K562 (cell line): ENCODE results near the gene GNB2. TPM values are rescaled to one million over a fixed set of nuclear protein-coding genes. Genes with fewer than 3 reads are reported as not detected.

Experiments used
- BCL6 ChIP-seq: fragments of 250-450 bp; sonication (Bioruptor Pico); IDR thresholded peaks from 2 replicates; pipeline ENCODE4 v1.4.0; 2020
- BMI1 ChIP-seq: fragments of 150-350 bp; IDR thresholded peaks from 2 replicates; pipeline ENCODE4 v1.6.1; 2014; ENCODE audit warnings: low read length
- CLOCK ChIP-seq: fragments of 250-450 bp; sonication (Bioruptor Pico); IDR thresholded peaks from 2 replicates; pipeline ENCODE4 v1.4.0; 2020; ENCODE audit warnings: mild to moderate bottlenecking, moderate library complexity, borderline replicate concordance
- E2F3 ChIP-seq: fragments of 250-450 bp; sonication (Bioruptor Pico); IDR thresholded peaks from 2 replicates; pipeline ENCODE4 v1.4.0; 2020; ENCODE audit warnings: mild to moderate bottlenecking
- KDM4B ChIP-seq, 2 experiments: fragments of 450-650 bp in 1 of 2; sonication (generic) in 1 of 2; IDR thresholded peaks; 2 replicates each; pipeline ENCODE4 v1.6.1; 2016 to 2017; ENCODE audit warnings: borderline replicate concordance in 2 of 2, antibody characterized with exemption in 1 of 2, low read depth in 1 of 2, mild to moderate bottlenecking in 1 of 2
- POLR3G ChIP-seq: IDR thresholded peaks from 2 replicates; pipeline ENCODE4 v1.6.1; 2011; ENCODE audit not compliant: insufficient read length, insufficient replicate concordance; ENCODE audit errors: extremely low read depth
- RERE ChIP-seq: sonication (generic); formaldehyde crosslinking; IDR thresholded peaks from 2 replicates; pipeline ENCODE4 v1.8.0; 2023; ENCODE audit warnings: missing genetic modification reagents, mild to moderate bottlenecking, borderline replicate concordance
- SIN3B ChIP-seq: fragments of 450-650 bp; IDR thresholded peaks from 2 replicates; pipeline ENCODE4 v1.6.1; 2017; ENCODE audit warnings: low read depth, mild to moderate bottlenecking, moderate library complexity
- SLC30A9 ChIP-seq: fragments of 250-450 bp; sonication (Bioruptor Pico); IDR thresholded peaks from 2 replicates; pipeline ENCODE4 v1.8.0; 2022; ENCODE audit warnings: mild to moderate bottlenecking, moderate library complexity
- SMARCA5 ChIP-seq: fragments of 450-650 bp; IDR thresholded peaks from 2 replicates; pipeline ENCODE4 v1.6.1; 2016
- SMARCC2 ChIP-seq: fragments of 450-650 bp; IDR thresholded peaks from 2 replicates; pipeline ENCODE4 v1.6.1; 2017; ENCODE audit warnings: antibody characterized with exemption, moderate library complexity, mild to moderate bottlenecking, low read depth
- SRF ChIP-seq, 2 experiments: fragments of 250-450, 450-650 bp in 1 of 2; sonication (Bioruptor Pico) in 1 of 2; sonication (generic) in 1 of 2; formaldehyde crosslinking; IDR thresholded peaks; 2 replicates each; pipeline versions ENCODE4 v1.5.0 to v1.5.1; 2020 to 2022; ENCODE audit warnings: mild to moderate bottlenecking in 1 of 2, missing genetic modification reagents in 1 of 2
- UBTF ChIP-seq, 2 experiments: IDR thresholded peaks; 2 replicates each; pipeline ENCODE4 v1.6.1; 2012; ENCODE audit warnings: improper control_type of control experiment in 2 of 2, low read depth in 2 of 2, low read length in 2 of 2, borderline replicate concordance in 1 of 2
- ZBED1 ChIP-seq: IDR thresholded peaks from 2 replicates; pipeline ENCODE4 v1.6.1; 2014
- ZNF134 ChIP-seq: fragments of 250-450 bp; sonication (Bioruptor Pico); conservative IDR thresholded peaks from 2 replicates; pipeline ENCODE4 v1.4.0; 2020
- ZNF408 ChIP-seq: fragments of 250-450 bp; sonication (Bioruptor Pico); IDR thresholded peaks from 2 replicates; pipeline ENCODE4 v1.4.0; 2020; ENCODE audit warnings: low read depth, mild to moderate bottlenecking, moderate library complexity
- ZNF449 ChIP-seq: fragments of 250-450 bp; sonication (Bioruptor Pico); IDR thresholded peaks from 2 replicates; pipeline ENCODE4 v1.8.0; 2022; ENCODE audit warnings: moderate library complexity, mild to moderate bottlenecking, inconsistent platforms
- polyA plus RNA-seq, 8 experiments: library from polyadenylated mRNA; depleted of rRNA in 4 of 8; stranded (reverse) in 5 of 8; unstranded in 3 of 8; fragments of >200 nt; fragmentation: Nextera tagmentation in 2 of 8; fragmentation: Illumina TruSeq in 1 of 8; extraction: Ambion mirVana in 2 of 8; extraction: Trizol in 1 of 8; gene quantifications; 2 replicates each; pipeline versions ENCODE4 v1.2.1 to v1.2.3, GENCODE V29; 2011 to 2014; ENCODE audit warnings: inconsistent platforms in 1 of 8, missing spikeins in 1 of 8
- total RNA-seq, 7 experiments: library from RNA; depleted of rRNA in 6 of 7; stranded (reverse); fragments of >200 nt in 6 of 7; fragmentation: Illumina TruSeq in 2 of 7; extraction: Trizol in 2 of 7; gene quantifications; 2 replicates each; pipeline versions ENCODE4 v1.2.1 to v1.2.3, GENCODE V29; 2011 to 2021; ENCODE audit warnings: low replicate concordance in 1 of 7

The GNB2 gene
- total and polyA plus RNA-seq, 9 of the 15 experiments (the other 6 are each of a cell fraction or from before 2014, with no cell fraction given): 0.65 to 320 (median 104) TPM

- no peak for TF ChIP-seq SIN3B
- TF ChIP-seq BCL6 (CRISPR knock-in tag): no peak
- no peak for TF ChIP-seq POLR3G
- no peak for TF ChIP-seq CLOCK (CRISPR knock-in tag)
- TF ChIP-seq BMI1: no peak
- no peak for TF ChIP-seq SMARCA5
- no peak for TF ChIP-seq SLC30A9 (CRISPR knock-in tag)
- TF ChIP-seq ZBED1: no peak; the same call in 1 of the 2 replicates
- TF ChIP-seq RERE (CRISPR knock-in tag): no peak
- TF ChIP-seq ZNF134 (CRISPR knock-in tag): no peak
- no peak for TF ChIP-seq ZNF408
- TF ChIP-seq SRF (CRISPR knock-in tag; IDR thresholded peaks at IDR 0.05): no peak
- peak; percentile 53; the same call in 1 of the 2 replicates for TF ChIP-seq ZNF449 (CRISPR knock-in tag)
- TF ChIP-seq KDM4B (IDR thresholded peaks at IDR 0.05; ENCODE audit: borderline replicate concordance in 2 of 2, low read depth in 1 of 2): peak in 1 of 2 experiments; percentile 87; a peak in 2 of 4 replicates
- peak; percentile 90 for TF ChIP-seq SMARCC2
- 0 out of 2 replicates have a peak, but pooled peaks have one; percentile 19 for TF ChIP-seq E2F3 (CRISPR knock-in tag)
- no peak for TF ChIP-seq UBTF (IDR thresholded peaks at IDR 0.05; ENCODE audit: borderline replicate concordance in 1 of 2, low read depth in 2 of 2, low read length in 2 of 2)
Observed at GRCh38 chr7:100641463-100641859, 32.1 kb upstream of the GNB2 start, which contains the start of gene TFR2 (continued).
